ENCODE measurements around the gene MISP3.

GRCh38 chr19:14088634-14089411 is 16.2 kb downstream of the MISP3 start:
- TF ChIP-seq CTCF (IDR thresholded peaks at IDR 0.05 in 8 of 11, conservative IDR thresholded peaks at IDR 0.05 in 3 of 11) (no peak), POLR2A (IDR thresholded peaks at IDR 0.05) (no peak)

Data from spleen (tissue), 7 donors.